GM23338 (cell line): ENCODE results near the gene TAGLN3. TPM values are rescaled to one million over a fixed set of nuclear protein-coding genes. Genes with fewer than 3 reads are reported as not detected.
A peak's percentile ranks its signal among the peaks of the same experiment; 100 is the strongest.
"Not testable (repeated sequence)": the region's sequence is repeated elsewhere in the genome, so short reads cannot be mapped to it uniquely, and the experiment has no call there.

Source experiments
- ATAC-seq: fragments of 200-7000 bp; cut with Tn5 transposase; 3 replicates; pipeline ENCODE4 v1.9.1; 2020
- DNase-seq: peaks from one replicate; pipeline ENCODE4 v3.0.0-alpha.2; 2015; ENCODE audit warnings: low spot score
- H2AFZ ChIP-seq: fragments of 200-600 bp; sonication (generic); 2 replicates; pipeline ENCODE4 v1.8.0; 2016; ENCODE audit warnings: antibody characterized with exemption, mild to moderate bottlenecking, moderate library complexity
- H3F3A ChIP-seq: fragments of 200-600 bp; sonication (generic); replicated peaks from 2 replicates; pipeline ENCODE4 v1.8.0; 2017; ENCODE audit warnings: antibody characterized with exemption, mixed run types, low read depth
- H3K27ac ChIP-seq: fragments of 200-600 bp; sonication (generic); 2 replicates; pipeline ENCODE4 v1.6.1; 2016; ENCODE audit warnings: low read depth
- H3K27me3 ChIP-seq: fragments of 200-600 bp; sonication (generic); 2 replicates; pipeline ENCODE4 v1.8.0; 2016; ENCODE audit warnings: mild to moderate bottlenecking, mixed run types, moderate library complexity; ENCODE audit not compliant: insufficient read depth
- H3K36me3 ChIP-seq: fragments of 200-600 bp; sonication (generic); 2 replicates; pipeline ENCODE4 v1.8.0; 2016; ENCODE audit warnings: mild to moderate bottlenecking; ENCODE audit not compliant: insufficient read depth
- H3K4me1 ChIP-seq: fragments of 200-600 bp; sonication (generic); 2 replicates; pipeline ENCODE4 v1.8.0; 2016; ENCODE audit warnings: mild to moderate bottlenecking, moderate library complexity; ENCODE audit not compliant: insufficient read depth
- H3K4me2 ChIP-seq: fragments of 200-600 bp; sonication (generic); 2 replicates; pipeline ENCODE4 v1.7.1; 2017; ENCODE audit warnings: mixed run types
- H3K4me3 ChIP-seq: fragments of 200-600 bp; sonication (generic); 2 replicates; pipeline ENCODE4 v1.6.1; 2016; ENCODE audit warnings: mixed run types
- H3K79me2 ChIP-seq: fragments of 200-600 bp; sonication (generic); replicated peaks from 2 replicates; pipeline ENCODE4 v1.8.0; 2017; ENCODE audit warnings: mild to moderate bottlenecking; ENCODE audit not compliant: insufficient read depth
- H3K9me2 ChIP-seq: fragments of 200-600 bp; sonication (generic); 2 replicates; pipeline ENCODE4 v1.8.0; 2017; ENCODE audit not compliant: insufficient read depth
- H4K20me1 ChIP-seq: fragments of 200-600 bp; sonication (generic); replicated peaks from 2 replicates; pipeline ENCODE4 v1.8.0; 2017; ENCODE audit warnings: mild to moderate bottlenecking; ENCODE audit not compliant: insufficient read depth
- H3K27ac Mint-ChIP-seq: 2 replicates; pipeline ENCODE4 v1.8.0; 2020; ENCODE audit warnings: inconsistent platforms, mild to moderate bottlenecking, moderate library complexity, mixed read lengths
- H3K27me3 Mint-ChIP-seq: 3 replicates; pipeline ENCODE4 v1.8.0; 2022; ENCODE audit warnings: low read depth, mild to moderate bottlenecking, moderate library complexity, mixed read lengths, inconsistent platforms; ENCODE audit not compliant: insufficient read depth, poor library complexity
- H3K36me3 Mint-ChIP-seq: 3 replicates; pipeline ENCODE4 v1.8.0; 2021; ENCODE audit warnings: low read depth, mild to moderate bottlenecking, inconsistent platforms, moderate library complexity, mixed read lengths
- H3K4me1 Mint-ChIP-seq: 3 replicates; pipeline ENCODE4 v1.8.0; 2020; ENCODE audit warnings: mild to moderate bottlenecking, inconsistent platforms, mixed read lengths
- H3K4me3 Mint-ChIP-seq: 3 replicates; pipeline ENCODE4 v1.8.0; 2021; ENCODE audit warnings: moderate library complexity, mild to moderate bottlenecking, inconsistent platforms, mixed read lengths
- H3K9me3 Mint-ChIP-seq: 3 replicates; pipeline ENCODE4 v1.8.0; 2020; ENCODE audit warnings: moderate library complexity, mild to moderate bottlenecking, inconsistent platforms, mixed read lengths
- ZNF114 ChIP-seq: fragments of 250-450 bp; sonication (Bioruptor Pico); IDR thresholded peaks from 2 replicates; pipeline ENCODE4 v1.5.0; 2020; ENCODE audit warnings: mild to moderate bottlenecking, moderate library complexity
- polyA plus RNA-seq: library from polyadenylated mRNA; unstranded; fragments of >200 nt; fragmentation: Nextera tagmentation; extraction: Ambion mirVana; gene quantifications from 2 replicates; pipeline ENCODE4 v1.2.1, GENCODE V29; 2016
- total RNA-seq: library from RNA; depleted of rRNA; stranded (reverse); fragments of >200 nt; shearing (Covaris generic); gene quantifications from 2 replicates; pipeline ENCODE4 v1.2.3, GENCODE V29; 2014
- TF ChIP-seq, protein P1 (sequence below): fragments of 250-450 bp; sonication (Bioruptor Pico); IDR thresholded peaks from 2 replicates; pipeline ENCODE4 v1.5.0; 2020; ENCODE audit warnings: mild to moderate bottlenecking, moderate library complexity

The TAGLN3 gene
- total and polyA plus RNA-seq, 2 experiments from 2014 or later, result 6.8 to 12.6 TPM

DNA sequence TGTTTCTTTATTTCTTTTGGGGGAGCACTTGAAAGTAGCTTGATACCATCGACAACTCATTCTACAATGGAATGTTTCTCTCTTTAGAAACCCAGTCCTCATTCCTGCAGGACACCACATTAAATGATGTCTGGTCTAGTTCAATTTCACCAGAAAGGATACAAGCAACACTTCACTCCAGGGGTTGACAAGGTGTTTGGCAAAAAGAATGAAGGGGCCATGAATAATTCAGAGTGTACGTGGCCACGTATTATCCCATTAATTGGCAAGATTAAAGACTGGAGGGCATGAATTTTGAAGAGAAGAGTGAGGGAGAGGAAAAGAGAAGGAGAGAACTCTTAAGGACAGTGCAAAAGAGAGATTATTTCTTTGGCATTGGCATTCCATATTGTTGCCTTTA lies 36.5 kb downstream of the TAGLN3 start (continued):
- TF ChIP-seq, protein P1, sequence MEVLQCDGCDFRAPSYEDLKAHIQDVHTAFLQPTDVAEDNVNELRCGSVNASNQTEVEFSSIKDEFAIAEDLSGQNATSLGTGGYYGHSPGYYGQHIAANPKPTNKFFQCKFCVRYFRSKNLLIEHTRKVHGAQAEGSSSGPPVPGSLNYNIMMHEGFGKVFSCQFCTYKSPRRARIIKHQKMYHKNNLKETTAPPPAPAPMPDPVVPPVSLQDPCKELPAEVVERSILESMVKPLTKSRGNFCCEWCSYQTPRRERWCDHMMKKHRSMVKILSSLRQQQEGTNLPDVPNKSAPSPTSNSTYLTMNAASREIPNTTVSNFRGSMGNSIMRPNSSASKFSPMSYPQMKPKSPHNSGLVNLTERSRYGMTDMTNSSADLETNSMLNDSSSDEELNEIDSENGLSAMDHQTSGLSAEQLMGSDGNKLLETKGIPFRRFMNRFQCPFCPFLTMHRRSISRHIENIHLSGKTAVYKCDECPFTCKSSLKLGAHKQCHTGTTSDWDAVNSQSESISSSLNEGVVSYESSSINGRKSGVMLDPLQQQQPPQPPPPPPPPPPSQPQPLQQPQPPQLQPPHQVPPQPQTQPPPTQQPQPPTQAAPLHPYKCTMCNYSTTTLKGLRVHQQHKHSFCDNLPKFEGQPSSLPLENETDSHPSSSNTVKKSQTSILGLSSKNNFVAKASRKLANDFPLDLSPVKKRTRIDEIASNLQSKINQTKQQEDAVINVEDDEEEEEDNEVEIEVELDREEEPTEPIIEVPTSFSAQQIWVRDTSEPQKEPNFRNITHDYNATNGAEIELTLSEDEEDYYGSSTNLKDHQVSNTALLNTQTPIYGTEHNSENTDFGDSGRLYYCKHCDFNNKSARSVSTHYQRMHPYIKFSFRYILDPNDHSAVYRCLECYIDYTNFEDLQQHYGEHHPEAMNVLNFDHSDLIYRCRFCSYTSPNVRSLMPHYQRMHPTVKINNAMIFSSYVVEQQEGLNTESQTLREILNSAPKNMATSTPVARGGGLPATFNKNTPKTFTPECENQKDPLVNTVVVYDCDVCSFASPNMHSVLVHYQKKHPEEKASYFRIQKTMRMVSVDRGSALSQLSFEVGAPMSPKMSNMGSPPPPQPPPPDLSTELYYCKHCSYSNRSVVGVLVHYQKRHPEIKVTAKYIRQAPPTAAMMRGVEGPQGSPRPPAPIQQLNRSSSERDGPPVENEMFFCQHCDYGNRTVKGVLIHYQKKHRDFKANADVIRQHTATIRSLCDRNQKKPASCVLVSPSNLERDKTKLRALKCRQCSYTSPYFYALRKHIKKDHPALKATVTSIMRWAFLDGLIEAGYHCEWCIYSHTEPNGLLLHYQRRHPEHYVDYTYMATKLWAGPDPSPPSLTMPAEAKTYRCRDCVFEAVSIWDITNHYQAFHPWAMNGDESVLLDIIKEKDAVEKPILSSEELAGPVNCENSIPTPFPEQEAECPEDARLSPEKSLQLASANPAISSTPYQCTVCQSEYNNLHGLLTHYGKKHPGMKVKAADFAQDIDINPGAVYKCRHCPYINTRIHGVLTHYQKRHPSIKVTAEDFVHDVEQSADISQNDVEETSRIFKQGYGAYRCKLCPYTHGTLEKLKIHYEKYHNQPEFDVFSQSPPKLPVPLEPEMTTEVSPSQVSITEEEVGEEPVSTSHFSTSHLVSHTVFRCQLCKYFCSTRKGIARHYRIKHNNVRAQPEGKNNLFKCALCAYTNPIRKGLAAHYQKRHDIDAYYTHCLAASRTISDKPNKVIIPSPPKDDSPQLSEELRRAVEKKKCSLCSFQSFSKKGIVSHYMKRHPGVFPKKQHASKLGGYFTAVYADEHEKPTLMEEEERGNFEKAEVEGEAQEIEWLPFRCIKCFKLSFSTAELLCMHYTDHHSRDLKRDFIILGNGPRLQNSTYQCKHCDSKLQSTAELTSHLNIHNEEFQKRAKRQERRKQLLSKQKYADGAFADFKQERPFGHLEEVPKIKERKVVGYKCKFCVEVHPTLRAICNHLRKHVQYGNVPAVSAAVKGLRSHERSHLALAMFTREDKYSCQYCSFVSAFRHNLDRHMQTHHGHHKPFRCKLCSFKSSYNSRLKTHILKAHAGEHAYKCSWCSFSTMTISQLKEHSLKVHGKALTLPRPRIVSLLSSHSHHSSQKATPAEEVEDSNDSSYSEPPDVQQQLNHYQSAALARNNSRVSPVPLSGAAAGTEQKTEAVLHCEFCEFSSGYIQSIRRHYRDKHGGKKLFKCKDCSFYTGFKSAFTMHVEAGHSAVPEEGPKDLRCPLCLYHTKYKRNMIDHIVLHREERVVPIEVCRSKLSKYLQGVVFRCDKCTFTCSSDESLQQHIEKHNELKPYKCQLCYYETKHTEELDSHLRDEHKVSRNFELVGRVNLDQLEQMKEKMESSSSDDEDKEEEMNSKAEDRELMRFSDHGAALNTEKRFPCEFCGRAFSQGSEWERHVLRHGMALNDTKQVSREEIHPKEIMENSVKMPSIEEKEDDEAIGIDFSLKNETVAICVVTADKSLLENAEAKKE, result no peak

DNA sequence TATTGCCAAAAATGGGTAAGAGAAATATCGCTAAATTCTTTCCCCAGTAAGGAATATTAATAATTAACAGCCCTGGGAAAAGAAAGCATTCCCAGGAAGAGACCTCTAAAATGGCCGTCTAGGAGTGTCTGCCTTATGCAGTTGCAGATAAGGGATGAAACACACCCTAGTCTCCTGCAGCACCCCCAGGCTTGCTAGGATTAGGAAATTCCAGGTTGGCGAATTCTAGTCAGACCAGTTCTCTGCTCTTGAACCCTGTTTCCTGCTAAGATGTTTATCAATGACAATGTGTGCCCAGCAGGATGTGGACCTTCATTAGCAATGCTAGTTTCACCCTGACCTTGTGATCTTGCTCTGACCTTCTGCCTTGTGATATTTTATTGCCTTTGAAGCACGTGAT lies 38.5 kb downstream of the TAGLN3 start:
- TF ChIP-seq, protein P1, result 0 out of 2 replicates have a peak, but pooled peaks have one; percentile 17
- 0 out of 2 replicates have a peak, but pooled peaks have one; percentile 18 for TF ChIP-seq ZNF114 (CRISPR knock-in tag)
- not testable (repeated sequence) for H3K4me3 ChIP-seq, H3K79me2 ChIP-seq, H3K9me2 ChIP-seq, H3F3A ChIP-seq, H3K27me3 Mint-ChIP-seq, H3K36me3 ChIP-seq, H3K27me3 ChIP-seq, H3K27ac ChIP-seq, H3K4me3 Mint-ChIP-seq, H4K20me1 ChIP-seq, ATAC-seq, H3K4me2 ChIP-seq, H2AFZ ChIP-seq
- Mint-ChIP-seq H3K4me1 (peaks cover 35% of the 10 kb centered on the region), H3K36me3 (peaks cover 42% of the 10 kb centered on the region), H3K9me3 (peaks cover 46% of the 10 kb centered on the region), H3K27ac (peak overlapping the region; percentile 92)
- peaks cover 13% of the 10 kb centered on the region for H3K4me1 ChIP-seq
- DNase-seq, result peak; percentile 48
